Adrenal gland (tissue), 12 donors: ENCODE measurements around the gene SULT4A1. TPM values are rescaled to one million over a fixed set of nuclear protein-coding genes. Genes with fewer than 3 reads are reported as not detected.
A peak's percentile ranks its signal among the peaks of the same experiment; 100 is the strongest.

Experiments
- DNase-seq, 7 donors: peaks; one replicate each; pipeline ENCODE4 v3.0.0-alpha.2; 2019 to 2020
- H3K27ac ChIP-seq, 5 donors: fragments of 200-600 bp; sonication (generic) in 4 of 5; 1 replicate in 3 of 5; 2 replicates in 2 of 5; pipeline versions ENCODE4 v1.5.1 to v1.8.0; 2016 to 2020; ENCODE audit warnings: mild to moderate bottlenecking in 1 of 5
- H3K27me3 ChIP-seq: fragments of 200-600 bp; 2 replicates; pipeline ENCODE4 v1.8.0; 2021
- H3K36me3 ChIP-seq, 2 donors: fragments of 200-600 bp; replicated peaks in 1 of 2; 1 replicate in 1 of 2; 2 replicates in 1 of 2; pipeline versions ENCODE4 v1.5.1 to v1.8.0; 2018 to 2022
- H3K4me1 ChIP-seq, 2 donors: fragments of 200-600 bp; replicated peaks in 1 of 2; 1 replicate in 1 of 2; 2 replicates in 1 of 2; pipeline versions ENCODE4 v1.5.1 to v1.8.0; 2018 to 2021
- H3K4me3 ChIP-seq, 4 donors: fragments of 200-600 bp; sonication (generic) in 3 of 4; one replicate each; pipeline ENCODE4 v1.5.1; 2016 to 2018
- H3K9me3 ChIP-seq, 3 donors: fragments of 200-600 bp; sonication (generic) in 1 of 3; replicated peaks in 1 of 3; 1 replicate in 2 of 3; 2 replicates in 1 of 3; pipeline versions ENCODE4 v1.5.1 to v1.8.0; 2016 to 2021
- CTCF ChIP-seq, 6 experiments: fragments of 450-650 bp in 4 of 6; fragments of 200-600 bp in 2 of 6; sonication (generic) in 1 of 6; IDR thresholded peaks; 1 replicate in 5 of 6; 2 replicates in 1 of 6; pipeline versions ENCODE4 v1.5.1 to v1.8.0; 2016 to 2021; ENCODE audit warnings: antibody characterized with exemption in 6 of 6, mild to moderate bottlenecking in 2 of 6, moderate library complexity in 1 of 6
- POLR2A ChIP-seq, 2 donors: fragments of 450-650 bp; IDR thresholded peaks; one replicate each; pipeline ENCODE4 v1.6.1; 2017; ENCODE audit warnings: antibody characterized with exemption in 2 of 2, mild to moderate bottlenecking in 2 of 2, moderate library complexity in 1 of 2
- WGBS, 4 donors: extraction: QIAGEN DNeasy Blood & Tissue Kit in 2 of 4; methylation state at CpG; one replicate each; pipeline versions ENCODE4 v1.1.5 to v1.1.7; 2013 to 2017; 5-methylcytosine and 5-hydroxymethylcytosine counted together
- intact Hi-C, 2 donors: fragments of 100-400 bp; cut with DNase I; formaldehyde crosslinking; loops; one replicate each; pipeline versions ENCODE4 v1.14.1 to v1.15.0; 2022 to 2023
- polyA plus RNA-seq, 3 donors: library from polyadenylated mRNA; stranded (reverse); fragments of 200-250 nt in 2 of 3; fragments of 350-450 nt in 1 of 3; fragmentation: Illumina TruSeq in 1 of 3; extraction: RNeasy Lipid Tissue Mini Kit (QIAGEN cat#74804) in 1 of 3; gene quantifications; one replicate each; pipeline ENCODE4 v1.2.3, GENCODE V29; 2013 to 2014
- total RNA-seq, 9 donors: library from RNA; depleted of rRNA in 4 of 9; stranded (reverse); fragments of >200 nt in 4 of 9; fragments of 120-200 nt in 1 of 9; fragmentation: NEBNext Ultra II Directional in 1 of 9; extraction: Animal tissue kit (Norgen Biotek cat#: 25700) in 1 of 9; gene quantifications; one replicate each; pipeline versions ENCODE4 v1.1.0 to v1.2.4, GENCODE V29; 2013 to 2023
- donor health status: healthy with polysubstance abuse.
- donor health status: Bipolar disorder and iron deficiency.
- donor health status: DM: yes; HTN: yes; CAD: no.
- donor health status: DM: no; HTN: no; CAD: no.
- donor health status: DM: no; HTN: no; CAD: no.
- donor health status: DM: yes; HTN: yes; CAD: no.

The SULT4A1 gene
- total and polyA plus RNA-seq, 12 donors: 0.65 to 8.8 (median 2.8) TPM; not detected in 4

- Histone ChIP-seq H3K4me3 (no peak overlapping the region), H3K27ac (no peak overlapping the region), H3K27me3 (peaks cover 49% of the 10 kb centered on the region), H3K9me3 (no peaks in the 10 kb centered on the region), H3K4me1 (no peaks in the 10 kb centered on the region), H3K36me3 (no peaks in the 10 kb centered on the region)
- intact Hi-C loops: no loop called here
- DNase-seq: no peak
- 51 to 77% (median 65%) methylated on average over 9 to 15 of the region's 15 CpGs for WGBS, 4 donors
- TF ChIP-seq POLR2A (IDR thresholded peaks at IDR 0.05) (no peak), CTCF (IDR thresholded peaks at IDR 0.05) (no peak)
Observed at GRCh38 chr22:43892183-43892894, 30.0 kb upstream of the SULT4A1 start.

DNA sequence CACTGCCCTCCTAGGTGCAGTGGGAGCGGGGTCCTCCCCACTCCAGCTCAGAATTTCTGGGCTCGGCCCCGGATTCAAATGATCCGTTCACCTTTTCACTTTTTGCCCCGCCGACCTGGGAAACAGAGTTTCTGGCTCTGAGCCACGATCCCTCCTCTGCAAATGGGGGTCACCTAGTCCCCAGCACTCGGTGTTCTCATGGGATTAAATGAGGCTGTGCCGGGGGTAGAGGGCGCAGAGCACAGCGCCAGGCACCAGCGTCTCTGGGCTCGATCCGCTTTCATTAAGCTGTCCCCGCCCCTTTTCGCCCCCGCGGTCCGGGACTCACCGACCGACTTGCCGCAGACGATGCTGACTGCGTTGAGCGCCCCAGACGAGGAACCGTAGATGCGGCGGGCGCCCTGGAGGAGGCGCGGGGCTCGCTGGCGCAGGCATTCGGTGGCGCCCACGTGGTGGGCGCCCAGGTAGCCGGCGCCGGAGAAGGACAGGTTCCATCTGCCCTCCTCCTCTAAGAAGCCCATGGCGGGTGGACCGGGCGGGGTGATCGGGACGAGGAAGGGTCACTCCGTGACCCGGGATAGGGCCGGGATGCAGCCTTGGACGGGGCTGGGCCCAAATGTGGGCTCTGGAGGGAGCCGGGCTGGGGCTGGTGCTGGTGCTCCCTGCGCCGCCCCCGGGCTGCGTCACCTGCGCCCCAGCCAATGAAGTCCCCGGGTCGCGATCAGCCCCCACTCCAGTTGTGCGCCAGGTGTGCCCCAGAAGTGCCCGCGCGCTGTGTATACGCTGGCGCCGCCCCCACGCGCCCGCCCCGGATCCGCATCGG, 29.3 kb upstream of the SULT4A1 start, which contains the start of gene PNPLA5:
PNPLA5 (minus strand) TSS at position 654 of the 823 bp plus-strand sequence; CDS start at position 521, 133 bp downstream.
- TF ChIP-seq POLR2A (IDR thresholded peaks at IDR 0.05) (no peak), CTCF (IDR thresholded peaks at IDR 0.05) (no peak)
- H3K4me3 ChIP-seq: no peak within 1 kb of the TSS
- intact Hi-C loops: no loop called here

DNA sequence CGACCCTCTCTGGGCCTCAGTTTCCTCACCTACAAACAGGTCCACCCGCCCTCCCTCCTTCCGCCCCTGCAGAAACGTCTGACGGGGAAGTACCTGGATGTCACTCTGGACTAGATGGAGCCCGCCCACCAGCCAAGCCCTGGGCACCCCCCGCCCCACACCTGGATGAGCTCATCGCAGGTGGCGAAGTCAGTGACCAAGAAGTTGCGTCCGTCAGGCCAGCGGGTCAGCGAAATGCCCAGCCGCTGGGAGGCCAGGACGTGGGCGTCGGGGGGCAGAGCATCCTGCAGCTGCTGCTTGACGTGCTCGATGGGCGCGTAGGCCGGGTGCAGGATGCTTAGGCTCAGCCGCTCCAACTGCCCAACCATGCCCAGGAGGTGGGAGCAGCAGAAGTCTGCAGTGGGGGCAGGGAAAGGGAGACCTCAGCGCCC, 28.6 kb upstream of the SULT4A1 start:
- intact Hi-C loops: no loop called here
- no peaks in the 10 kb centered on the region for H3K36me3 ChIP-seq

More for the DNA sequence above, 29.3 kb upstream of the SULT4A1 start, which contains the start of gene PNPLA5:
- Histone ChIP-seq H3K27ac (no peak within 1 kb of the TSS), H3K27me3 (peaks cover 49% of the 10 kb centered on the region), H3K9me3 (no peaks in the 10 kb centered on the region), H3K36me3 (no peaks in the 10 kb centered on the region), H3K4me1 (no peaks in the 10 kb centered on the region)
- 1 to 11% (median 4%) methylated on average over 9 to 72 of the region's 72 CpGs for WGBS, 4 donors
- peak in 1 of 7 donors; percentile 10 for DNase-seq

More for the DNA sequence above, 28.6 kb upstream of the SULT4A1 start:
- Histone ChIP-seq H3K27me3 (peaks cover 49% of the 10 kb centered on the region), H3K4me3 (no peak overlapping the region), H3K4me1 (no peaks in the 10 kb centered on the region), H3K27ac (no peak overlapping the region), H3K9me3 (no peaks in the 10 kb centered on the region)
- WGBS, 4 donors: 12 to 20% (median 17%) methylated on average over 12 to 24 of the region's 24 CpGs
- TF ChIP-seq POLR2A (IDR thresholded peaks at IDR 0.05): no peak
- no peak for TF ChIP-seq CTCF (IDR thresholded peaks at IDR 0.05)
- peak in 1 of 7 donors; percentile 9 for DNase-seq
